HG03457 (cell line): Measurements from ENCODE around the gene MGST2.

Source experiments
- ATAC-seq: cut with Tn5 transposase; IDR thresholded peaks from one replicate; pipeline ENCODE4 v1.9.1; 2021; ENCODE audit warnings: moderate number of reproducible peaks; ENCODE audit not compliant: unreplicated experiment

The MGST2 gene

GRCh38 chr4:139643042-139643895, 22.4 kb upstream of the MGST2 start:
- no peak for ATAC-seq

- ATAC-seq, result no peak
Observed at GRCh38 chr4:139645458-139645857, 20.2 kb upstream of the MGST2 start.

GRCh38 chr4:139647184-139647583, 18.4 kb upstream of the MGST2 start:
- no peak for ATAC-seq

- no peak for ATAC-seq
Observed at GRCh38 chr4:139647952-139648351, 17.7 kb upstream of the MGST2 start.

GRCh38 chr4:139651282-139652194, 14.1 kb upstream of the MGST2 start:
- peak; percentile 83 for ATAC-seq

- no peak for ATAC-seq
Observed at GRCh38 chr4:139654516-139654915, 11.1 kb upstream of the MGST2 start.

GRCh38 chr4:139655116-139655515, 10.5 kb upstream of the MGST2 start:
- ATAC-seq, result no peak

GRCh38 chr4:139656614-139657486, 8.8 kb upstream of the MGST2 start:
- no peak for ATAC-seq

- ATAC-seq, result no peak
Observed at GRCh38 chr4:139658185-139658584, 7.4 kb upstream of the MGST2 start.

GRCh38 chr4:139658586-139659382, 6.8 kb upstream of the MGST2 start:
- ATAC-seq, result no peak

GRCh38 chr4:139659735-139660424, 5.7 kb upstream of the MGST2 start:
- no peak for ATAC-seq

GRCh38 chr4:139660568-139661043, 5.0 kb upstream of the MGST2 start:
- ATAC-seq, result no peak

GRCh38 chr4:139663561-139664138, 2.0 kb upstream of the MGST2 start:
- no peak for ATAC-seq

- no peak for ATAC-seq
Observed at GRCh38 chr4:139664442-139664841, 1.2 kb upstream of the MGST2 start.

GRCh38 chr4:139665079-139665689, 435 bp upstream of the MGST2 start:
- ATAC-seq, result no peak

- ATAC-seq, result no peak
Observed at GRCh38 chr4:139666735-139667281, 1.2 kb downstream of the MGST2 start.

GRCh38 chr4:139668036-139668435, 2.4 kb downstream of the MGST2 start:
- no peak for ATAC-seq

GRCh38 chr4:139668658-139669201, 3.1 kb downstream of the MGST2 start:
- no peak for ATAC-seq
